K562 (cell line): ENCODE data around the gene KLHDC7A. TPM values are rescaled to one million over a fixed set of nuclear protein-coding genes. Genes with fewer than 3 reads are reported as not detected.

Source experiments
- ATAC-seq: fragments of 200-7000 bp; cut with Tn5 transposase; 3 replicates; pipeline ENCODE4 v1.9.1; 2020; ENCODE audit warnings: moderate library complexity
- BruUV-seq: library from RNA; stranded (reverse); fragments of 400-500 nt; replicated peaks from 2 replicates; lab custom pipeline; 2021; lab: Mats Ljungman, UMichigan
- CTCF ChIA-PET: fragments of 300-600 bp; formaldehyde crosslinking; extraction: SDS; loops from one replicate; lab custom pipeline; 2021; ENCODE audit warnings: low intra/inter-chr PET ratio; lab: Yijun Ruan, JAX
- POLR2A ChIA-PET: fragments of 300-600, 350-650 bp; sonication (Branson Sonifier 250); formaldehyde crosslinking; extraction: SDS; loops from one replicate; lab custom pipeline; 2021; ENCODE audit warnings: antibody characterized with exemption, inconsistent platforms; lab: Yijun Ruan, JAX
- DNase-seq, 4 experiments: peaks; one replicate each; pipeline versions ENCODE4 v3.0.0 to v3.0.0-alpha.2; 2011 to 2018; ENCODE audit warnings: low spot score in 3 of 4, mixed read lengths in 3 of 4; ENCODE audit errors: extremely low read depth in 1 of 4
- FAIRE-seq: peaks from 2 replicates; lab custom pipeline; 2011; peaks lifted over from hg19 to GRCh38; lab: Jason Lieb, UNC
- H2AFZ ChIP-seq: 2 replicates; pipeline ENCODE4 v1.6.0; 2011; ENCODE audit warnings: low read depth, low read length, control low read depth, inconsistent platforms
- H3K27ac ChIP-seq: fragments of 200-600 bp; 3 replicates; pipeline ENCODE4 v1.8.0; 2011; ENCODE audit warnings: low read depth, mild to moderate bottlenecking, control low read depth, inconsistent platforms, low read length, moderate library complexity, mixed read lengths; ENCODE audit errors: extremely low read depth
- H3K27me3 ChIP-seq, 2 experiments: fragments of 300-600 bp in 1 of 2; 2 replicates in 1 of 2; 3 replicates in 1 of 2; pipeline versions ENCODE4 v1.6.0 to v1.8.0; 2011; ENCODE audit warnings: inconsistent platforms in 2 of 2, low read length in 2 of 2, mild to moderate bottlenecking in 1 of 2, mixed read lengths in 1 of 2, moderate library complexity in 1 of 2; ENCODE audit not compliant: control insufficient read depth in 2 of 2, insufficient read depth in 2 of 2
- H3K36me3 ChIP-seq: fragments of 300-600 bp; 3 replicates; pipeline ENCODE4 v1.8.0; 2011; ENCODE audit warnings: mild to moderate bottlenecking, low read length, inconsistent platforms; ENCODE audit not compliant: control insufficient read depth, insufficient read depth
- H3K4me1 ChIP-seq, 2 experiments: fragments of 200-600 bp in 1 of 2; replicated peaks in 1 of 2; 2 replicates in 1 of 2; 3 replicates in 1 of 2; pipeline versions ENCODE4 v1.5.1 to v1.8.0; 2011; ENCODE audit warnings: inconsistent platforms in 2 of 2, low read length in 2 of 2, mild to moderate bottlenecking in 1 of 2, mixed read lengths in 1 of 2, moderate library complexity in 1 of 2; ENCODE audit not compliant: control insufficient read depth in 2 of 2, insufficient read depth in 2 of 2
- H3K4me2 ChIP-seq: 2 replicates; pipeline ENCODE4 v1.6.1; 2011; ENCODE audit warnings: low read length, control low read depth, inconsistent platforms, mixed read lengths; ENCODE audit not compliant: insufficient read depth
- H3K4me3 ChIP-seq: fragments of 200-600 bp; sonication (generic), shearing (Covaris generic); 2 replicates; pipeline ENCODE4 v1.5.1; 2016; ENCODE audit warnings: control low read depth, inconsistent platforms
- H3K79me2 ChIP-seq: fragments of 200-600 bp; 3 replicates; pipeline ENCODE4 v1.8.0; 2011; ENCODE audit warnings: low read length, inconsistent platforms; ENCODE audit not compliant: control insufficient read depth, insufficient read depth
- H3K9ac ChIP-seq, 2 experiments: 2 replicates each; pipeline versions ENCODE4 v1.6.0 to v1.6.1; 2011; ENCODE audit warnings: low read depth in 2 of 2, low read length in 2 of 2, control low read depth in 1 of 2, inconsistent platforms in 1 of 2, mild to moderate bottlenecking in 1 of 2, mixed read lengths in 1 of 2; ENCODE audit not compliant: insufficient read depth in 1 of 2
- H3K9me1 ChIP-seq: one replicate; pipeline ENCODE4 v1.6.0; 2011; ENCODE audit warnings: inconsistent platforms, mild to moderate bottlenecking, low read length, moderate library complexity; ENCODE audit not compliant: control insufficient read depth, insufficient read depth
- H3K9me3 ChIP-seq: replicated peaks from 2 replicates; pipeline ENCODE4 v1.5.1; 2011; ENCODE audit warnings: low read depth, low read length, inconsistent platforms; ENCODE audit not compliant: control insufficient read depth, insufficient read depth
- H4K20me1 ChIP-seq: replicated peaks from 2 replicates; pipeline ENCODE4 v1.6.1; 2011; ENCODE audit warnings: low read length, inconsistent platforms, mixed read lengths; ENCODE audit not compliant: control insufficient read depth, insufficient read depth
- HMGN3 ChIP-seq: IDR thresholded peaks from 2 replicates; pipeline ENCODE4 v1.6.1; 2011; ENCODE audit warnings: borderline replicate concordance, low read depth, mild to moderate bottlenecking, mixed read lengths, low read length; ENCODE audit not compliant: insufficient read length; ENCODE audit errors: extremely low read depth
- IFI16 ChIP-seq: fragments of 250-450 bp; sonication (Bioruptor Pico); IDR thresholded peaks from 2 replicates; pipeline ENCODE4 v2.1.2; 2022; ENCODE audit warnings: mild to moderate bottlenecking, inconsistent platforms
- KAT2B ChIP-seq: IDR thresholded peaks from one replicate; pipeline ENCODE4 v1.6.1; 2012; ENCODE audit warnings: low read depth, mild to moderate bottlenecking, control low read depth, inconsistent platforms, low read length, moderate library complexity
- POLR2H ChIP-seq: IDR thresholded peaks from 2 replicates; pipeline ENCODE4 v1.6.1; 2016; ENCODE audit warnings: missing genetic modification characterization, low read depth, mild to moderate bottlenecking, control low read depth, missing compliant biosample characterization, moderate library complexity
- TFAM ChIP-seq: fragments of 250-450 bp; sonication (Bioruptor Pico); conservative IDR thresholded peaks from 2 replicates; pipeline ENCODE4 v1.5.0; 2021; ENCODE audit warnings: mild to moderate bottlenecking, moderate library complexity
- ZBTB7A ChIP-seq: IDR thresholded peaks from 2 replicates; pipeline ENCODE4 v1.6.1; 2011; ENCODE audit warnings: low read depth, mild to moderate bottlenecking, low read length, moderate library complexity, borderline replicate concordance; ENCODE audit not compliant: control insufficient read depth
- ZEB2 ChIP-seq: fragments of 450-650 bp; IDR thresholded peaks from 2 replicates; pipeline ENCODE4 v1.6.1; 2016
- ZFPM2 ChIP-seq: fragments of 250-450 bp; sonication (Bioruptor Pico); IDR thresholded peaks from 2 replicates; pipeline ENCODE4 v1.5.1; 2022; ENCODE audit warnings: mild to moderate bottlenecking
- ZNF764 ChIP-seq: fragments of 250-450 bp; sonication (Bioruptor Pico); IDR thresholded peaks from 2 replicates; pipeline ENCODE4 v1.4.0; 2020; ENCODE audit warnings: low read depth, mild to moderate bottlenecking, moderate library complexity
- WGBS: fragments of 100-300 bp; shearing (Covaris generic); methylation state at CpG from one replicate; pipeline ENCODE4 v1.1.6; 2016; ENCODE audit warnings: low coverage, mixed read lengths; ENCODE audit not compliant: insufficient coverage; ENCODE audit errors: missing lambda C conversion rate; 5-methylcytosine and 5-hydroxymethylcytosine counted together
- in situ Hi-C: fragments of 300-500 bp; cut with MboI; formaldehyde crosslinking; loops from 4 replicates; pipeline ENCODE4 v1.15.0; 2018; ENCODE audit warnings: inconsistent platforms, mixed read lengths
- intact Hi-C: fragments of 100-400 bp; cut with micrococcal nuclease; formaldehyde crosslinking; loops from 2 replicates; pipeline ENCODE4 v1.14.2; 2022
- polyA plus RNA-seq, 8 experiments: library from polyadenylated mRNA; depleted of rRNA in 4 of 8; stranded (reverse) in 5 of 8; unstranded in 3 of 8; fragments of >200 nt; fragmentation: Nextera tagmentation in 2 of 8; fragmentation: Illumina TruSeq in 1 of 8; extraction: Ambion mirVana in 2 of 8; extraction: Trizol in 1 of 8; gene quantifications; 2 replicates each; pipeline versions ENCODE4 v1.2.1 to v1.2.3, GENCODE V29; 2011 to 2014; ENCODE audit warnings: inconsistent platforms in 1 of 8, missing spikeins in 1 of 8
- total RNA-seq, 7 experiments: library from RNA; depleted of rRNA in 6 of 7; stranded (reverse); fragments of >200 nt in 6 of 7; fragmentation: Illumina TruSeq in 2 of 7; extraction: Trizol in 2 of 7; gene quantifications; 2 replicates each; pipeline versions ENCODE4 v1.2.1 to v1.2.3, GENCODE V29; 2011 to 2021; ENCODE audit warnings: low replicate concordance in 1 of 7

KLHDC7A gene
- total and polyA plus RNA-seq, 9 of the 15 experiments (the other 6 are each of a cell fraction or from before 2014, with no cell fraction given): 0.01 to 0.02 (median 0.01) TPM; not detected in 6

GRCh38 chr1:18434041-18434440, 46.7 kb upstream of the KLHDC7A start:
- no peak for DNase-seq
- H3K27ac ChIP-seq: no peak overlapping the region
- H3K4me2 ChIP-seq: no peak overlapping the region
- WGBS: 21% methylated on average over 3 of the region's 3 CpGs
- H3K27me3 ChIP-seq: 0 out of 5 replicates have a peak, but pooled peaks cover 0 to 2% of the 10 kb centered on the region in 2 experiments
- ATAC-seq: no peak
- H3K36me3 ChIP-seq: no peaks in the 10 kb centered on the region
- no peak overlapping the region for H2AFZ ChIP-seq
- no TSS peak for BruUV-seq
- H3K4me1 ChIP-seq: no peaks in the 10 kb centered on the region; a peak in 1 of 5 replicates
- no peaks in the 10 kb centered on the region for H3K9me3 ChIP-seq
- no peaks in the 10 kb centered on the region for H3K79me2 ChIP-seq
- no peak overlapping the region for H3K4me3 ChIP-seq
- ChIA-PET CTCF (no interaction called here), POLR2A (no interaction called here)
- H3K9me1 ChIP-seq: no peaks in the 10 kb centered on the region
- H3K9ac ChIP-seq: no peak overlapping the region
- H4K20me1 ChIP-seq: no peaks in the 10 kb centered on the region
- no peak for FAIRE-seq
- in situ Hi-C loops: no loop called here
- no peak for TF ChIP-seq ZBTB7A
- TF ChIP-seq TFAM: no peak
- no peak for TF ChIP-seq POLR2H (tag)
- TF ChIP-seq HMGN3: no peak
- no peak for TF ChIP-seq ZNF764 (CRISPR knock-in tag)
- no peak for TF ChIP-seq KAT2B
- no peak for TF ChIP-seq ZFPM2 (CRISPR knock-in tag)
- TF ChIP-seq ZEB2: no peak
- TF ChIP-seq IFI16 (CRISPR knock-in tag): no peak
- intact Hi-C loops: no loop called here
